ENCODE data around the gene CMTM4. TPM values are rescaled to one million over a fixed set of nuclear protein-coding genes. Genes with fewer than 3 reads are reported as not detected.

Gene CMTM4
- total and polyA plus RNA-seq, 12 donors: 4.5 to 14.6 (median 11.7) TPM

GRCh38 chr16:66682271-66682670 is 14.3 kb downstream of the CMTM4 start:
- Histone ChIP-seq H3K36me3 (peaks cover 0 to 12% (median 0%) of the 10 kb centered on the region in 9 donors), H3K9me3 (no peaks in the 10 kb centered on the region), H3K4me1 (no peaks in the 10 kb centered on the region), H3K27ac (no peak overlapping the region), H3K4me3 (no peak overlapping the region), H3K27me3 (no peaks in the 10 kb centered on the region)
- no peak for DNase-seq
- 90 to 93% methylated on average over 1 of the region's 1 CpG for WGBS, 2 donors
- TF ChIP-seq CTCF (IDR thresholded peaks at IDR 0.05): no peak
- intact Hi-C loops (cut with DNase I): no loop called here
- ATAC-seq: no peak

GRCh38 chr16:66681676-66682075 is 14.9 kb downstream of the CMTM4 start:
- Histone ChIP-seq H3K9me3 (no peaks in the 10 kb centered on the region), H3K4me3 (no peak overlapping the region), H3K27ac (no peak overlapping the region), H3K36me3 (peaks cover 0 to 12% (median 0%) of the 10 kb centered on the region in 9 donors), H3K4me1 (no peaks in the 10 kb centered on the region), H3K27me3 (no peaks in the 10 kb centered on the region)
- WGBS, 2 donors: 96 to 98% methylated on average over 4 of the region's 4 CpGs
- ATAC-seq (no peak), DNase-seq (no peak)
- intact Hi-C loops (cut with DNase I): no loop called here
- TF ChIP-seq CTCF (IDR thresholded peaks at IDR 0.05): no peak

- no peaks in the 10 kb centered on the region for H3K9me3 ChIP-seq
- no peak overlapping the region for H3K27ac ChIP-seq
- no peaks in the 10 kb centered on the region for H3K4me1 ChIP-seq
- H3K27me3 ChIP-seq: no peaks in the 10 kb centered on the region
- peaks cover 0 to 12% (median 0%) of the 10 kb centered on the region in 9 donors for H3K36me3 ChIP-seq
- WGBS, 2 donors: 92 to 94% methylated on average over 2 of the region's 2 CpGs
- intact Hi-C loops (cut with DNase I): no loop called here
- DNase-seq (no peak), ATAC-seq (no peak)
- no peak for TF ChIP-seq CTCF (IDR thresholded peaks at IDR 0.05)
- no peak overlapping the region for H3K4me3 ChIP-seq
Observed at GRCh38 chr16:66678337-66678736, 18.2 kb downstream of the CMTM4 start.

GRCh38 chr16:66677836-66678235 is 18.7 kb downstream of the CMTM4 start:
- no peak for DNase-seq
- Histone ChIP-seq H3K36me3 (peaks cover 0 to 12% (median 0%) of the 10 kb centered on the region in 9 donors), H3K27me3 (no peaks in the 10 kb centered on the region), H3K4me1 (no peaks in the 10 kb centered on the region), H3K9me3 (no peaks in the 10 kb centered on the region), H3K27ac (no peak overlapping the region), H3K4me3 (no peak overlapping the region)
- no peak for TF ChIP-seq CTCF (IDR thresholded peaks at IDR 0.05)
- 96 to 97% methylated on average over 6 of the region's 6 CpGs for WGBS, 2 donors
- intact Hi-C loops (cut with DNase I): no loop called here
- ATAC-seq: no peak

All from heart right ventricle (tissue), 16 donors.